Progenitor cell of endocrine pancreas (in vitro differentiated cells): ENCODE data around the gene MAGI1. TPM values are rescaled to one million over a fixed set of nuclear protein-coding genes. Genes with fewer than 3 reads are reported as not detected.

Experiments
- DNase-seq: peaks from one replicate; pipeline ENCODE4 v3.0.0; 2021; ENCODE audit warnings: low spot score; ENCODE audit not compliant: unreplicated experiment
- H3K27ac Mint-ChIP-seq: 2 replicates; pipeline ENCODE4 v1.8.0; 2021; ENCODE audit warnings: mild to moderate bottlenecking, moderate library complexity, mixed read lengths
- H3K27me3 Mint-ChIP-seq: 2 replicates; pipeline ENCODE4 v1.8.0; 2021; ENCODE audit warnings: mixed read lengths
- H3K36me3 Mint-ChIP-seq: 2 replicates; pipeline ENCODE4 v1.8.0; 2022; ENCODE audit warnings: mixed read lengths; ENCODE audit not compliant: insufficient read depth
- H3K4me1 Mint-ChIP-seq: 2 replicates; pipeline ENCODE4 v1.8.0; 2021; ENCODE audit warnings: low read depth, mixed read lengths
- H3K4me3 Mint-ChIP-seq: 2 replicates; pipeline ENCODE4 v1.8.0; 2021; ENCODE audit warnings: low read depth, mild to moderate bottlenecking, moderate library complexity, mixed read lengths
- H3K9me3 Mint-ChIP-seq: 2 replicates; pipeline ENCODE4 v1.8.0; 2021; ENCODE audit warnings: low read depth, mixed read lengths
- CTCF ChIP-seq: fragments of 200-600 bp; sonication (generic); IDR thresholded peaks from one replicate; pipeline ENCODE4 v1.5.0; 2021; ENCODE audit warnings: antibody characterized with exemption, mild to moderate bottlenecking; ENCODE audit not compliant: unreplicated experiment
- total RNA-seq: library from RNA; stranded (reverse); gene quantifications from 2 replicates; pipeline ENCODE4 v1.2.1, GENCODE V29; 2021

The MAGI1 gene
- total RNA-seq, 1 donor from 2014 or later = 142 TPM

- Mint-ChIP-seq H3K4me3 (no peak overlapping the region), H3K4me1 (no peaks in the 10 kb centered on the region), H3K36me3 (peaks cover 46% of the 10 kb centered on the region), H3K27ac (no peak overlapping the region), H3K9me3 (no peaks in the 10 kb centered on the region), H3K27me3 (no peaks in the 10 kb centered on the region)
- no peak for DNase-seq
- no peak for TF ChIP-seq CTCF
These were observed 676.0 kb downstream of the MAGI1 start for GRCh38 chr3:65362688-65363087.

GRCh38 chr3:65361448-65361847 lies 677.3 kb downstream of the MAGI1 start:
- H3K4me1 Mint-ChIP-seq = peaks cover 8% of the 10 kb centered on the region
- H3K9me3 Mint-ChIP-seq = no peaks in the 10 kb centered on the region
- peaks cover 54% of the 10 kb centered on the region for H3K36me3 Mint-ChIP-seq
- no peaks in the 10 kb centered on the region for H3K27me3 Mint-ChIP-seq
- no peak overlapping the region for H3K27ac Mint-ChIP-seq
- DNase-seq = no peak
- TF ChIP-seq CTCF = no peak
- no peak overlapping the region for H3K4me3 Mint-ChIP-seq

- H3K27ac Mint-ChIP-seq = peak overlapping the region; percentile 93
- DNase-seq = peak; percentile 11
- H3K27me3 Mint-ChIP-seq = no peaks in the 10 kb centered on the region
- peaks cover 8% of the 10 kb centered on the region for H3K4me1 Mint-ChIP-seq
- peaks cover 47% of the 10 kb centered on the region for H3K36me3 Mint-ChIP-seq
- peak overlapping the region; percentile 75 for H3K4me3 Mint-ChIP-seq
- peak; percentile 7 for TF ChIP-seq CTCF
- no peaks in the 10 kb centered on the region for H3K9me3 Mint-ChIP-seq
These were observed 682.1 kb downstream of the MAGI1 start for GRCh38 chr3:65356331-65357248.

GRCh38 chr3:65354880-65355279 lies 683.8 kb downstream of the MAGI1 start:
- H3K4me1 Mint-ChIP-seq = peaks cover 9% of the 10 kb centered on the region
- no peak overlapping the region for H3K27ac Mint-ChIP-seq
- no peaks in the 10 kb centered on the region for H3K9me3 Mint-ChIP-seq
- peaks cover 35% of the 10 kb centered on the region for H3K36me3 Mint-ChIP-seq
- H3K4me3 Mint-ChIP-seq = no peak overlapping the region
- H3K27me3 Mint-ChIP-seq = no peaks in the 10 kb centered on the region
- DNase-seq = no peak
- no peak for TF ChIP-seq CTCF

GRCh38 chr3:65352951-65353350 lies 685.8 kb downstream of the MAGI1 start:
- Mint-ChIP-seq H3K27ac (no peak overlapping the region), H3K27me3 (no peaks in the 10 kb centered on the region), H3K9me3 (no peaks in the 10 kb centered on the region), H3K36me3 (peaks cover 23% of the 10 kb centered on the region), H3K4me1 (peaks cover 14% of the 10 kb centered on the region), H3K4me3 (no peak overlapping the region)
- DNase-seq = no peak
- no peak for TF ChIP-seq CTCF
